ENCODE data around the gene POLA1. TPM values are rescaled to one million over a fixed set of nuclear protein-coding genes. Genes with fewer than 3 reads are reported as not detected.

The POLA1 gene
- total and polyA plus RNA-seq, 3 donors from 2014 or later: 5.4 to 15.7 (median 15.0) TPM

GRCh38 chrX:24993879-24994278 lies 300.2 kb downstream of the POLA1 start:
- H3K36me3 ChIP-seq (ENCODE audit: low read depth, missing control alignments): no peaks in the 10 kb centered on the region
- H3K4me1 ChIP-seq: no peaks in the 10 kb centered on the region
- WGBS, 2 donors: 87 to 91% methylated on average over 4 to 8 of the region's 8 CpGs
- no peaks in the 10 kb centered on the region for H3K9me3 ChIP-seq
- intact Hi-C loops (cut with DNase I; ENCODE audit: low total_unique reads): no loop called here
- no peak for DNase-seq
- no peak overlapping the region for H3K4me3 ChIP-seq
- TF ChIP-seq CTCF (IDR thresholded peaks at IDR 0.05): no peak
- no peak for TF ChIP-seq POLR2A (IDR thresholded peaks at IDR 0.05)
- no peaks in the 10 kb centered on the region for H3K27me3 ChIP-seq
- no peak overlapping the region for H3K27ac ChIP-seq

DNA sequence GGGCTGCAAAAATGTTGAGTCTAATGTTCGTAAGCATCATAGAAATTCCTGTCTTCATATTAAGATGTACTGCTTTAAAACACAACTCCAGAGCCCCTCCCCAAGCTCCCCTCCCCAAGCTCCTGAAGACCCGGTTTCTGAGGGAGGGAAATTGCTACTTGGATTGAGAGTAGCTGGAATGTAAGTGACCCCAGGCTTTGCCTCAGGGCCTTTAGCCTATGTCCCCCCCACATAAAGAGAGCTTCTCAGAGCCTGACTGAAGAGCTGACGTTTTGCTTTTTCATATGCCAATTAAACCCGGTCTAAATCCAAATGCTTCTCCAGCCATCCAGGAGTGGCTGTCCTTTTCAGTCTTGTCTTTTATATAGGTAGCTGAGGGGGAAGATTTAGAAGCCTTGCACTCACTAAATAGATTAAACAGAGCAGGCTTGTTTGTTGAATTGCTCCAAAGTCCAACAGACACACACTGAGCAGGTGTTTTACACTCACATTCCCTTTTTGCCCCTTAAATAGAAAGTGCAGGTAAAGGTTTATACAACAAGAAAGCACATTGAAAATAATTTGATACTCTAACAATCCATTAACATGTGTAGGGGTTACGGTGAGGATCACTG lies 302.5 kb downstream of the POLA1 start:
- WGBS, 2 donors: 69 to 73% methylated on average over 5 of the region's 5 CpGs
- H3K36me3 ChIP-seq (ENCODE audit: low read depth, missing control alignments): no peaks in the 10 kb centered on the region
- H3K27ac ChIP-seq: no peak overlapping the region
- H3K4me1 ChIP-seq: no peaks in the 10 kb centered on the region
- TF ChIP-seq POLR2A (IDR thresholded peaks at IDR 0.05): no peak
- no peak for TF ChIP-seq CTCF (IDR thresholded peaks at IDR 0.05)
- no peak overlapping the region for H3K4me3 ChIP-seq
- H3K27me3 ChIP-seq: no peaks in the 10 kb centered on the region
- intact Hi-C loops (cut with DNase I; ENCODE audit: low total_unique reads): no loop called here
- no peaks in the 10 kb centered on the region for H3K9me3 ChIP-seq
- DNase-seq: no peak

DNA sequence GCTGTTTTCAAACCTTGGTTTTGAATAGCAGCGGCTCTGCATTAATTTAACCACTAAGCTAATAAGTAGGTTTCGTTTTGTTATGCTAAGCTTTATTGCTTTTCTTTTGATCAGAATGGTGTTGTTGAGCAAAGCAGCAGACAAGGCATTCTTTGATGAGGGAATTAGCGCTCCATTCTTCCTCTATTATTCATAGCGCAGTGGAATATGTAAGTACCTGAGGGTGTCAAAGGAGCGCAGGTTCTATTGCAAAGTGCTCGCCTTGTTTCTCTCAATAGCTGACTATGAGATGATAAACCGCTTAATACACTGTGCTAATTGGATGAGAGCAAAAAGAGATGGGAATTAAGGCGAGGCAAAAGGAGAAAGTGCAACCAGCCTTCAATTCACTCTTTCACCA lies 305.8 kb downstream of the POLA1 start:
- Histone ChIP-seq H3K27me3 (no peaks in the 10 kb centered on the region), H3K27ac (no peak overlapping the region), H3K9me3 (no peaks in the 10 kb centered on the region), H3K4me3 (no peak overlapping the region), H3K4me1 (no peaks in the 10 kb centered on the region), H3K36me3 (ENCODE audit: low read depth, missing control alignments) (no peaks in the 10 kb centered on the region)
- TF ChIP-seq POLR2A (IDR thresholded peaks at IDR 0.05): no peak
- TF ChIP-seq CTCF (IDR thresholded peaks at IDR 0.05): no peak
- intact Hi-C loops (cut with DNase I; ENCODE audit: low total_unique reads): no loop called here
- WGBS, 2 donors: 87 to 89% methylated on average over 7 to 8 of the region's 8 CpGs
- no peak for DNase-seq

- peak overlapping the region; percentile 44 to 85 for H3K27ac ChIP-seq
- WGBS, 2 donors: 16 to 40% methylated on average over 4 to 28 of the region's 65 CpGs
- intact Hi-C loops (cut with DNase I; ENCODE audit: low total_unique reads): loop anchor here (5.0 kb wide), 1 partner anchor 160 kb away; no protein-coding TSS in a partner anchor
- no peak for DNase-seq
- H3K9me3 ChIP-seq: no peaks in the 10 kb centered on the region
- no peaks in the 10 kb centered on the region for H3K36me3 ChIP-seq (ENCODE audit: low read depth, missing control alignments)
- peak overlapping the region in 1 of 2 donors; percentile 37 for H3K4me3 ChIP-seq
- H3K4me1 ChIP-seq: no peaks in the 10 kb centered on the region
- no peaks in the 10 kb centered on the region for H3K27me3 ChIP-seq
- TF ChIP-seq CTCF (IDR thresholded peaks at IDR 0.05) (no peak), POLR2A (IDR thresholded peaks at IDR 0.05) (no peak)
Observed at GRCh38 chrX:25001808-25002660, 308.3 kb downstream of the POLA1 start.

Data from testis (tissue), 3 donors.